Activated effector memory CD4-positive, alpha-beta T cell treated with Interleukin-2 at 50 U/mL for 16 hours (primary cell): ENCODE measurements around the gene TRPM3.
"Not testable (repeated sequence)": the region's sequence is repeated elsewhere in the genome, so short reads cannot be mapped to it uniquely, and the experiment has no call there.

Experiments
- DNase-seq: peaks from one replicate; pipeline ENCODE4 v3.0.0-alpha.2; 2020

The TRPM3 gene

DNA sequence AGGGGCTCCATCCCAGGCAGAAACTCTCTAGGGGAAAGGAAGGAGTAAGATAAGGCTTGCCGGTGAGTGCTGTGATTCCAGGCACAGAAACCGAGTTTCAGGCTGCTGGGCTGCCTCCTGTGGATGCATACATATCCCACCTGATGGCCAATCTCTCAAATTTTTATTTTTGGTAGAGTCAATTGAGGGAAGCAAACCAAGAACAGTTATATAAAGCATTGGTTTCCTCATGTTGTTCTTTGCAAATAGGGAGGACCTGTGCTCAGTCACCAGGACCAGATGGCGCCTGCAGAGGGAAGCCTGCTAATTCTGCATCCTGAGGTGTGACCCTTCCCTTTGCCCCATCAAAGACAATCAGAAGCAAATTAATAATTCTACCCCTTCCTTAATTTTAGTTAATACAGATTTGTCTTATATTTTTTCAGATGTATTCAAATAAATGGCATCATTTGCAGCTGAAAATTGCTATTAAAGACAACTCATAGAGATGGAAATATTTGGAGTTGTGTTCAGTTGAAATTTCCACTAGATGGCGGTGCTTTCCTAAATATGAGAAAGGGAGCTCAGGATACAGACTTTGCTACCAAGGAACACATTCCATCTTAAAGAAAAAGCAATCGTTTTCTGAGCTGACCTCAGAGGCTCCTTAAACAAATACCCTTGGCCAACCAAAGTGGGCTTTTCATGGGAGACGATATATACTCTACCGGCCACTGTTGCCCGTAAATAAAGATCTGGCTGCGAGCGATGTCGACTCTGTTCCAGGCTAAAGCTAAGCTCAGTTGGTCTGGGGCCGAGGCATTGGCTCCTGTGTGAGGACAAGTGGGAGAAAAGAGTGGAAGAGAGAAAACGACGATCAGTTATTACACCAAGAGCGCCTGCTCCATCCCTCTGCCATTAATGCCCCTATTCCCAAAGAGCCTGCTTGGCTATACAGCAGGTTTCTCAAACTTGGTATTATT, 481.3 kb downstream of the TRPM3 start:
- no peak for DNase-seq

- DNase-seq: no peak
Observed at GRCh38 chr9:70635790-70636189, 485.6 kb downstream of the TRPM3 start.

- no peak for DNase-seq
Observed at GRCh38 chr9:70634696-70635095, 486.7 kb downstream of the TRPM3 start.

- no peak for DNase-seq
Observed at GRCh38 chr9:70630971-70631370, 490.4 kb downstream of the TRPM3 start.

DNA sequence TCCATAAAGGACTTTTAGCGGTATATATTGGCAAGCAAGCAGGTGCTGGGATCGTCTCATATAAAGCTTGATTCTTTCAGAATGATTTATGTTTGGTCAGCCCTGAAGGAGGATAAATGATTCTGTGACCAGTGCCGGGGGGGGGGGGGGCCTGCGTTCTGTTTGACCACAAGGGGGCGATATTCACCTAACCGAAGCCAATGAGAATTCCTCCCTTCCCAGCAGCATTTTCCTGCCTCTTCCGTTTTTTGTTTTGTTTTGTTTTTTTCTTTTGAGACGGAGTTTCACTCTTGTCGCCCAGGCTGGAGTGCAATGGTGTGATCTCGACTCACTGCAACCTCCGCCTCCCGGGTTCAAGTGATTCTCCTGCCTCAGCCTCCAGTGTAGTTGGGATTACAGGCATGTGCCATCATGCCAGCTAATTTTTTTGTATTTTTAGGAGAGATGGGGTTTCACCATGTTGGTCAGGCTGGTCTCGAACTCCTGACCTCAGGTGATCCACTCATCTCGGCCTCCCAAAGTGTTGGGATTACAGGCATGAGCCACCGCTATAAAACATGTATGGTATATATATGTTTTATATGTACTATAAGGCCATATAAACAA, 492.2 kb downstream of the TRPM3 start:
- not testable (repeated sequence) for DNase-seq

GRCh38 chr9:70625078-70625477, 496.3 kb downstream of the TRPM3 start:
- no peak for DNase-seq

GRCh38 chr9:70618784-70619183, 502.6 kb downstream of the TRPM3 start:
- DNase-seq: no peak

DNA sequence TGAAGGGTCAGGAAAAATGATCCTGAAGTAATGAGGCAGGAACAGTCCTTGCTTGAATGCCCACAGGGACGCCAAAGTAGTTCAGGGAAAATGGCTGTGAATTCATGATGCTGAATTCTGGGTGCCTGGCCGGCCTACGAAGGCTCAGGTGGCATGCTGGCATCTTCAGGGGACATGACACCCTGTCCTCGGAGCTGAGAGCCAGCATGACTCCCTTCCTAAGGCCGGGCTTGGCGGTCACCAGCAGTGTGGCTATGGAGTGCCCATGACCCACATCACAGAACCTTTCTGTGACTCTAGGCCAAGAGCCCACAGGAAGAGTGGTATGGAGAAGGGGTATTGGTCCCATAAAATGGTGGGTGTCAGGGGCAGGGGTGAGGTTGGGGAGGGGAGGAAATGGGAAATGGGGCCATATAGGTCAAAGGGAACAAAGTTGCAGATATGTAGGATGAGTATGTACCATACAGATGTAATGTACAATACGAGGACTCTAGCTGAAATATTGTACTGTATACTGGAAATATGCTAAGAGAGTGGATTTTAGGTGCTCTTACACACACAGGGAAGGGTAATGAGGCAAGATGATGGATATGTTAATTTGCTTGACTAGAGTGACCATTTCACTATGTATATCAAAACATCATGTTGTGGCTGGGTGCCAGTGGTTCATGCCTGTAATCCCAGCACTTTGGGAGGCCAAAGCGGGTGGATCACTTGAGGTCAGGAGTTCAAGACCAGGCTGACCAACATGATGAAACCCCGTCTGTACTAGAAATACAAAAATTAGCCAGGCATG, 504.2 kb downstream of the TRPM3 start:
- DNase-seq: no peak

DNA sequence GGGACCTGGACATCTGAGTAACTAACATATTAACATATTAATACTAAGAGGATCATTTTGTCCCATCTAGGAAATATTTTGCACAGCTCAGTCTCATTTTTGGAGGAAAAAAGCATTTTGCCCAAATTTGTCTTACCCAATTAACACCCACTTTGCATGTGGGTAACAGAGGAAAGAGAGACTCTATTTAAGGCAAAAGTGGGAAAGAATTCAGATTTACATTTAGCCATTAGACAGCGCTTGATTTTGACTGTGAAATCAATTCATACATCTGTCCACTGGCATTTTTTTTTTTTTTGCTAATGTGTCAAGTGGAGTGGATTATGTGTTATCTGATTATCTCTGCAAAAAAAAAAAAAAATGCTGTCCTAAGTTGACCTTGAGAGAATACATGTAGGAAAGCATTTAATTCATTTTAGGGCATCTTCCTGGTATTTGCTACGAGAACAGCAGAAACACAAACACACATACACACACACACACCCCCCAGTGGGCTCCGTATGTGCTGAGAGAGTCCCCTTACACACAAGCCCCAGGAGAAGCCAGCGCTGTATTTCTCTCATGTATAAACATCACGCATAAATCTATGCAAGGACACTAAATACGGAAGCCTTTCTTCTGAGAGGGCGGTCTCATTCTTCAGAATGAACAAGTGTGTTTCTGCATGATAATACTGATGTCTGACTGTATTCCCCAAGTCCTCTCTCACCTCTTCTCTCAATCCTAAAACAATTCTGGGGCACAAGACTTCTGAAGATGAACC, 505.0 kb downstream of the TRPM3 start:
- no peak for DNase-seq

DNA sequence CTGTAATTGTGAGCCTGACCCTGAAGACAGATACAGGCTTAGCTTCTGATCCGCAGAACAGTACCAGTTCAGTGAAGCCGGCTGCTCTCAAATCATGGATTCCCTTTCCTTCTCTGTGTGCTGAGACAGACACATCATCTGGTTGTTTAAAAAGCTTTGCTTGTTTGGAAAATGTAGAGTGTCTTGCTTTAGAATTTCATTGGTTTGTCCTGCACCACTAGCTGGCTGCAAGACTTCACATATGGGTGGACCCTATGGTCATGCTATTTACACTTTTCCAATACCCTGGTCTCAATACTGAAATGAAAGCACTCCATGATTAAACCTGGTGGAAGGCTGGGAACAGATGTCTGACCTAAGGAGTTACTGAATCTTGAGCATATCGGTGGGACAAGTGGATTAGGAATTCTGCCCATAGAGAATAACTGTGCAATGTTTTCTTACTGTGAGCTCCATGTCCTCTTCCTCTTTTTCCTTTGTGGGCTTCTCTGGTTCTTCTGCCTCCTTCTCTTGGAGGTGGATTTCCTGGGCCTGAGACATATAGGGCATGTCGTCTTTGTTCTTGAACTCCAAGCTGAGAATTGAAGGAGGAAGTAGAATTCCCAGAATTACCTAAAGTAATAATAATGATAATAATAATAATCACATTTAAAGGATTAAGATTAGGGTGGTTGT, 505.8 kb downstream of the TRPM3 start:
- DNase-seq: no peak

- no peak for DNase-seq
Observed at GRCh38 chr9:70614786-70615463, 506.5 kb downstream of the TRPM3 start.

DNA sequence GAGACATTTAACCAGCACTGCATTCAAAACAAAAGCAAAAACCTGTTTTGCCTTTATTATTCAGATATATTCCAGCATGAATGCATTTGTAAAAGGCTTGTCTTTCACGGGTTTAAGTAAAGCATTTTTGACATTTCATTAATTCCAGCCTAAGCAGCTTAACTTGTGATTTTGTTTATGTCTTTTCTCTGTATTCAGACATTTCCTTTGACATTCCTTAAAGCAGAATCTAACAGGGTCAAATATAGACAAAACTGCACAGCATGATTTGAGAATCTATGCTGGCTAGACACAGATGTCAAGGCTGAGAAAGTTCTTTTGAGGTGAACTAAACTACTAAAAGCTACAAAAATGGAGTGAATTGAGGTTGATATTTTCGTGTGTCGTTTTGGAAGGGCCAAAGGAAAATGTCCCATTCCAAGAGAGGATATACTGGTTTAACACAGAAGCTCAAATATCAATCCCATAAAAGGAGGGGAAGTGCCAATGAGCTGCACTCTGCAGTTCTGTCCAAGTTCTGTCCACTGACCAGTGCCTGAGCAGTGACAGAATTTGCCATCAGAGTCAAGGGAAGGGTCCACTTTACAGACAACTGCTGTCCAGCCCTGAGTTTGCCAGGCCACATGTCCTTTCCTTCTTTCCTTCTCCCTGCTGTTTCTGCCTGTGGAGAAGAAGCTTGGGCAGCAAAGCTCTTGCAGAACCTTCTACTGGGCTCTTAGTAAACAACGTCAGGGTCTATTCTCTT, 508.2 kb downstream of the TRPM3 start:
- DNase-seq: no peak

DNA sequence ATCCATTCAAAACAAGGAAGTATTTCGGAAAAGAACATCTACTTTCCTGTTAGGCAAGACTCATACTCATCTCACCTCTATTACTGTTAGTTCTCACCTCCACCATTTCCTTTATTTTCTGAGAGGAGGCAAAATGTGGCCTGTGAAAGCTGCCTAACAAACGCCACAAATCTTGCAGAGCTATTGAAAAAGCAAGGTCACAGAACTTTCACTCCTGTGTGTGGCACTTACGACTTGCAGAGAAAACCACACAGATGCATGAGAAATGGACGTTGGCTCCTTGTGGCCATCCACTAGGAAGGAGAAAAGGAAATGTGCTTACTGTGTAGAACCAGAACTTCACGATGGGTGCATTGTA, 511.2 kb downstream of the TRPM3 start:
- DNase-seq: no peak

GRCh38 chr9:70609542-70610286, 511.7 kb downstream of the TRPM3 start:
- no peak for DNase-seq

DNA sequence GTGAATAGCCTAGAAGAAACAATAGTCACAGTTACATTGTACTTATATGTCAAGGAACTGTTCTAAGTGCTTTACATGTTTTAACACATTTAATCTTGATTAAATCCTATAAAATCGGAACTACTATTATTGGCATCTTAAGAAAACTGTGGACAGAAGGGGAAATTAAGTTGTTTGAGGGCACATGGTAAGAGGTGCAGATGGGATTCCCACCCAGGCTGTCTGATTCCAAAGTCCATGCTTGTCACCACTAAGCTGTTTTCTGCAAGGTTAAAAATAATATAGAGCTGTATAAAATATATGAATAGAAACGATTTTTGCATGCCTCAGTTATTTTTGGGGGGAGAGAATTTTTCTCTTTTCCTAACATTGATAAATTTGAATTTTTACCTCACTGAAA, 512.4 kb downstream of the TRPM3 start:
- DNase-seq: no peak

- DNase-seq: no peak
Observed at GRCh38 chr9:70607926-70608325, 513.5 kb downstream of the TRPM3 start.

GRCh38 chr9:70607329-70607728, 514.1 kb downstream of the TRPM3 start:
- DNase-seq: no peak

DNA sequence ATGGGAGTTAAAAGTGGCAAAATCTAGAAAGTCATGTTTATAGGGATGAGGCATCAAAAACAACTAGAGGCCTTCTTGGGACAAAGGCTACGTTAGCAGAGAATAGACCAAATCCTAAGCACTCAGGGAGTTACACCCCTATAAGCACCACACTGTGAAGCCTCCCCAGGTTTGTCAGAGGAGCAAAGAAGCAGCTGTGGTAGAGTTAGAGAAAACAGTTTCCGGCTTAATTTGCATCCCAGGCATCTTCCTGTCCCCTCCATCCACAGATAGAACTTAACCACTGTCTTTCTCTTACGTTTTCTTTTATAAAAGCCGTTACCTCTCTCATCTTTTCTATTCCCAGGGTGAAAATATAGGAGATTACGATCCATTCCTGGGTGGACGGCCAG, 518.4 kb downstream of the TRPM3 start:
- DNase-seq: no peak

- DNase-seq: peak; percentile 5
Observed at GRCh38 chr9:70602321-70603019, 519.0 kb downstream of the TRPM3 start.
